SW 1271 (cell line): Measurements from ENCODE around the gene RAD51.
"Not testable (repeated sequence)": the region's sequence is repeated elsewhere in the genome, so short reads cannot be mapped to it uniquely, and the experiment has no call there.

ENCODE experiments used
- DNase-seq, 2 experiments: peaks; one replicate each; lab custom pipeline; 2025; lab: John Stamatoyannopoulos, UW

RAD51 gene

DNA sequence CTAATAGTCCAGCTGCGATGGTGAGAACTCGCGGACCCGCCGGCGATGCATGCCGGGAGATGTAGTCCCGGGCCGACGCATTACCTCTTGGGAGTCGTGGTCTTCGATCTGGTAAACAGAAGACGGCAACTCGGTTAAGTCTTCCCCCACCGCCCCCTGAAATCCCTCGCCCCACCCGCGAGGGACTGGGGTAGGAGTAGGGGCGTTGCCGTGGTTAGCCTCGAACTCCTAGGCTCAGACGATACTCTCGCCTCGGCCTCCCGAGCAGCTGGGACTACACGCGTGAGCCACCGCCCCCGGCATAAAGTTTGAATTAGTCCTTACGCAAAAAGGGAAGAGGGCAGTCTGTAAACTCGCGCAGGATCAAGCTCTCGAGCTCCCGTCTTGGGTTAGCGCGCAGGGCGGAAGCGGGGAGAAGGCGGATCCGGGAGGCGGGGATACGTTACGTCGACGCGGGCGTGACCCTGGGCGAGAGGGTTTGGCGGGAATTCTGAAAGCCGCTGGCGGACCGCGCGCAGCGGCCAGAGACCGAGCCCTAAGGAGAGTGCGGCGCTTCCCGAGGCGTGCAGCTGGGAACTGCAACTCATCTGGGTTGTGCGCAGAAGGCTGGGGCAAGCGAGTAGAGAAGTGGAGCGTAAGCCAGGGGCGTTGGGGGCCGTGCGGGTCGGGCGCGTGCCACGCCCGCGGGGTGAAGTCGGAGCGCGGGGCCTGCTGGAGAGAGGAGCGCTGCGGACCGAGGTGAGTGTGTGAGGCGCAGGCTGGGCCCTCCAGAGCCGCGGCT is at the start of gene RAD51:
Gene RAD51, plus strand, starts transcription at position 487 of the 781 bp plus-strand sequence. CDS start 3,585 bp downstream, outside the sequence.
- peak; percentile 71 to 88 for DNase-seq

DNA sequence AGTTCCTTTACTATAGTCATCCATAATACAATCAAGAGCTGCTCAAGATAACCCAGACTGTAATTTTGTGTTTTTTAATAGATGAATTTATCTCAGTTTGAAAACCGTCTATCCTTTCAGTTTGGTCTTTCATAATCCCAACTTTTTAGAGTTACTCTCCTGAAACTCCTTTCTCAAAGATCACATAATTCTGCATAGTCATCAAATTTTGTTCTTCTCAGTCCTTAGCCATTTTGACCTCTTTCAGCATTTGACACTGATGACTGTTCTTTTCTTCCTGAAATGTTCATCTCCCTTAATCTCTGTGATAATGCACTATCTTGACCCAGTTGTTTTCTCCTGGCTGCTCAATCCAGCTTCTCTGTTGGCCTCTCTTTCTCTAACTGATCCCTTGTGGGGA is 47.5 kb upstream of the RAD51 start:
- no peak for DNase-seq

GRCh38 chr15:40650479-40650878 is 44.5 kb upstream of the RAD51 start:
- no peak for DNase-seq

DNA sequence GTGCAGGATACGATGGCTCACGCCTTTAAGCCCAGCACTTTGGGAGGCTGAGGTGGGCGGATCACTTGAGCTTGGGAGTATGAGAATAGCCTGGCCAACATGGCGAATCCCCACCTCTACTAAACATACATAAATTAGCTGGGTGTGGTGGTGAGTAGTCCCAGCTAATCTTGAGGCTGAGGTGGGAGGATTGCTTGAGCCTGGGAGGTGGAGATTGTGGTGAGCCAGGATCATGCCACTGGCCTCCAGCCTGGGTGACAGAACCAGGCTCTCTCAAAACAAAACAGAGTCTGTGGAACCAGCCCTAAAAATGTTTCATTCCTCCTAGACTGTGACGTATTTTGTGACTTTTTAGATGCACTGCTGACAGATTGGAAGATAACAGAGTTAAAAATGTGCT is 34.3 kb upstream of the RAD51 start:
- no peak for DNase-seq

GRCh38 chr15:40664909-40665308 is 30.1 kb upstream of the RAD51 start:
- DNase-seq, result no peak

DNA sequence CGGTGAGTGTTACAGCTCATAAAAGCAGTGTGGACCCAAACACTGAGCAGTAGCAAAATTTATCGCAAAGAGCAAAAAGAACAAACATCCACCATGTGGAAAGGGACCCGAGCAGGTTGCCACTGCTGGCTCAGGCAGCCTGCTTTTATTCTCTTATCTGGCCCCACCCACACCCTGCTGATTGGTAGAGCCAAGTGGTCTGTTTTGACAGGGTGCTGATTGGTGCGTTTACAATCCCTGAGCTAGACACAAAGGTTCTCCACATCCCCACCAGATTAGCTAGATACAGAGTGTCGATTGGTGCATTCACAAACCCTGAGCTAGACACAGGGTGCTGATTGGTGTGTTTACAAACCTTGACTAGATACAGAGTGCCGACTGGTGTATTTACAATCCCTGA is 18.7 kb upstream of the RAD51 start:
- DNase-seq, result not testable (repeated sequence)

- DNase-seq, result not testable (repeated sequence)
Observed at GRCh38 chr15:40676906-40677305, 18.1 kb upstream of the RAD51 start.

GRCh38 chr15:40680151-40680550 is 14.8 kb upstream of the RAD51 start:
- DNase-seq, result no peak

GRCh38 chr15:40680959-40681358 is 14.0 kb upstream of the RAD51 start:
- not testable (repeated sequence) for DNase-seq

DNA sequence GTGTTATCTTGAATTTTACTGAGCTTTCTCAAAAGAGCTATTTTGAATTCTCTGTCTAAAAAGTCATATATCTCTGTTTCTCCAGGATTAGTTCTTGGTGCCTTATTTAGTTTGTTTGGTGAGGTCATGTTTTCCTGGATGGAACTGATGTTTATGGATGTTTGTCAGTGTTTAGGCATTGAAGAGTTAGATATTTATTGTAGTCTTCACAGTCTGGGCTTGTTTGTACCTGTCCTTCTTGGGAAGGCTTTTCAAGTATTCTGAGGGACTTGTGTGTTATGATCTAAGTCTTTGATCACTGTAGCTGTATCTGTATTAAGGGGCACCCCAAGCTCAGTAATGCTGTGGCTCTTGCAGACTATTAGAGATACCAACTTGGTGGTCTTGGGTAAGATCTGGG is 10.6 kb upstream of the RAD51 start:
- no peak for DNase-seq

DNA sequence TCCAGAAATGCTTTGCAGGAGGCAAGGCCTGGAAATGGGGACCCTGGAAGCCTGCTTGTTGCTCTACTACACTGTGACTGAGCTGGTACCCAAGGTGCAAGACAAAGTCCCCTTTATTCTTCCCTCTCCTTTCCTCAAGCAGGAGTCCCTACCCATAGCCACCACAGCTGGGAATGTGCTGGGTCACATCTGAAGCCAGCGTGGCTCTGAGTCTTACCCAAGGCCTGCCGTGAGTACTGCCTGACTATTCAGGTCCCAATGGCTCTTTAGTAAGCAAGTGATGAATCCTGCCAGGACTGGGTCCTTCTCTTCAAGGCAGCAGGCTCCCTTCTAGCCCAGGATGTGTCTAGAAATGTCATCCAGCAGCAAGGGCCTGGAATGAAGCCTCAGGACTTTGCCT is 9.6 kb upstream of the RAD51 start:
- no peak for DNase-seq

- no peak for DNase-seq
Observed at GRCh38 chr15:40688932-40689799, 5.8 kb upstream of the RAD51 start.

DNA sequence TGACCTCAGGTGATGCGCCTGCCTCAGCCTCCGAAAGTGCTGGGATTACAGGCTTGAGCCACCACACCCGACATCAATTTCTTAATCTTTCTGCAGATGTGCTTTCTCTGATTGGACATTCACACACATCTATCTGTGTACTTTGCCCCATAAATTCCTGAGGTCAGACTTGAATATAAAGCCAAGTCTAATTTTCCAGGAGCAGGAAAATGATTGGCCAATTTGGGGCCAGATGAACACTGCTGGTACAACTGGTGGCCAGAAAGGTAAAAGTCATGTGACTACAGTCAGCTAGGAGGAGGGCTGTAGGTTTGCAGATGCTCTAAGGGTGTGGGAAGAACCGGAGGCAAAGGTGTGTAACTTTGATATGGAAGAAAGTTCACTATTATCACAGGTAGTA is 3.2 kb upstream of the RAD51 start:
- DNase-seq, result no peak

- no peak for DNase-seq
Observed at GRCh38 chr15:40693904-40694687, 878 bp upstream of the RAD51 start.

DNA sequence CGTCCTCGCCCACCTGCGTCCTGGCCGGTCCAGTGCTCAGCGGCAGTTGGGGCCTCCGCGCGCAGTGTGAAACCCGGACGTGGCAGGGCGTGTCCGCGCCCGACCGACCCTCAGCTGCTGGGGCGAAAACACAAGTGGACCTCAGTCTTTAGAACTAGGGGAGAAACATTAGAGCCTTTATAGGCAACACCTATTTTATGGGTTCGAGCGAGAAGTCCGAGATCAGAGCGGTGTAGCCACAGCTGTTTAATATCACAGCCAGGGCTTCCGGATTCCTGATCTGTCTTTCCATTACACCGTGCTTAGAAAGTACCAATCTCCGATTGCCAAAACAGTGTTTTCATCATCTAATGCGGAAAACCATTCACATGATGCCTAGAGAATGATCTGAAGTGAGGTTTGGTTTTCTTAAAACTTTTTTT is 506 bp downstream of the RAD51 start:
- DNase-seq, result peak in 1 of 2 experiments; percentile 26

DNA sequence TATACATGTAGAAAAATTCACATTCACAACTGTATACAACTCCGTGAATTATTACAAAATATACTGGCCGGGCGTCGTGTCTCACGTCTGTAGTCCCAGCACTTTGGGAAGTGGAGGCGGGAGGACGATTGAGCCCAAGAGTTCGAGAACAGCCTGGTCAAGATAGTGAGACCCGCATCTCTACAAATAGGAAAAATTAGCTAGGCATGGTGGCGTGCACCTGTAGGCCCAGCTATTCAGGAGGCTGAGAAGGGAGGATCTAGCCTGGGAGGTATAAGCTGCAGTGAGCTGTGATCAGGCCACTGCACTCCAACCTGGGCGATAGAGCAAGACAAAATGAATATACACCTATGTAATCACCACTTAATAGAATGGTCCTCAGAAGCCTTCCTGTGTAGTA is 1.3 kb downstream of the RAD51 start:
- DNase-seq, result no peak

GRCh38 chr15:40697916-40698315 is 2.9 kb downstream of the RAD51 start:
- DNase-seq, result no peak

GRCh38 chr15:40702077-40702476 is 7.1 kb downstream of the RAD51 start:
- DNase-seq, result no peak

- DNase-seq, result no peak
Observed at GRCh38 chr15:40706121-40706520, 11.1 kb downstream of the RAD51 start.

GRCh38 chr15:40714144-40714543 is 19.2 kb downstream of the RAD51 start:
- no peak for DNase-seq

DNA sequence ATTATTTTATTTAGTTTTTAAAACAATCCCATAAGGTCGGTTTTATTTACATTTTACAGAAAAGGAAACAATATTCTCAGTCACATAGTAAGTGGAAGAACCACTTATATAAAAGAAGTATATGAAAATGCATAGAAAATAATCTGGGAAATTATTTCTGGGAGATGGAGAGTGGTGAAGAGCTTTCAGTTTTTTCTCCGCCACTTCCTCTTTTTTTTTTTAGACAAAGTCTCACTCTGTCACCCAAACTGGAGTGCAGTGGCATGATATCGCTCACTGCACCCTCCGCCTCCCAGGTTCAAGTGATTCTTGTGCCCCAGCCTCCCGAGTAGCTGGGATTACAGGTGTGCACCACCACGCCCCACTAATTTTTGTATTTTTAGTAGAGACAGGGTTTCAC is 21.2 kb downstream of the RAD51 start:
- no peak for DNase-seq

GRCh38 chr15:40721701-40722100 is 26.7 kb downstream of the RAD51 start:
- no peak for DNase-seq
